GM21528 (cell line): ENCODE data around the gene AQP1.

Experiments
- ATAC-seq: cut with Tn5 transposase; IDR thresholded peaks from one replicate; pipeline ENCODE4 v1.9.1; 2021; ENCODE audit warnings: mild to moderate bottlenecking, moderate library complexity; ENCODE audit not compliant: unreplicated experiment, low FRiP score

Gene AQP1

DNA sequence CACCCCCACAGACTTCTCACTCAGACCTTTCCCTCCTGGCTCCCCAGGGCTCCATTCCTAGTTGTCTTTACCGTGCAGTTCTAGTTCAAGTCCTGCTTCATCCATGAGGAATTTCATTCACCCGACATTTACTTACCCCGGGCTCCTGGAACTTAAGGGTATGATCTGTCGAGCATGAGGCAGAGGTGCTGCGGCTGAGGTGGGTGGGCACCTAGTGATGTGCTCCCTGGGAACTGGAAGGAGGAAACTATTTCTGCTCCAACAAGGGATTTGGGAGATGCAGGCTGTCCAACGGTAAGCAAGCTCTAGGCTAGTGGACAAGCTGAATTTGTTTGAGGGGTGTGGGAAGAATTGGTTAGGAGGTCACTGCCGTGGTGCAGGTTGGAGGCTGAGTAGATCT is 30.2 kb upstream of the AQP1 start:
- ATAC-seq = no peak

DNA sequence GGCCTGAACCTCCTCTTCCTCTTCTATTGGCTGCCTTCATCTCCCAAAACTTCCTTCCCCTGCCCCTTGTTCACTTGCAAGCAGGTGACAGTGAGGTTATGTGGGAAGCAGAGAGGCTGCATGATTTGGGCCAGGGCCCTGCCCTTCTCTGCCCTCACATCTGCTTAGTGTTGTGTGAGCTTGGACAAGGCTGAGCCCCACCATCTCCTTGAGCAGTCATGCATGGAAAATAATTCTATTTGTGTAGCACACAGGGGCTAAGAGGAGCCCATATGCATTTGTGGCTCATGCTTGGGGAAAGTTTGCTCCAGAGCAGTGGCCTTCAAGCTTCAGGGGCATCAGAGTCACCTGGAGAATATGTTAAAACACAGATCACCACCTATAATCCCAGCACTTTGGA is 26.8 kb upstream of the AQP1 start:
- no peak for ATAC-seq

DNA sequence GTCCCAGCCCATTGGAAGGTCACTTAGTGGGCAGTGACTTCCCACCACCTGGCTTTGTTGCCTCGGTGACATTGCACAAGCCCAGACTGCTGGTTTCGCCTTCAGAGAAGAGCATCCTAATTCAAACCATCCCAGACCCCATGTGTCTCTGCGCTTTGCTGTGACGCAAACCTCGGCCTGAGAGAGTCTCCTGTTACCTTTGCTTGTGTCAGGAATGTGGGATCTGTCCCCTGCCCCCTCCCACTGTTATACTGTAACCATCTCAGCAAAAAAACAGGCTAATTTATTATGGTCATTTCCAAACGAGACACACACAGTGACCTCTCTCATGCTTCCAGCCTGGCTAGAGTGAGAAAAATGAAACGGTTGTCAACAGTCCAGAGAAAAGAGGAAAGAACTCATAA is 25.0 kb upstream of the AQP1 start:
- no peak for ATAC-seq

DNA sequence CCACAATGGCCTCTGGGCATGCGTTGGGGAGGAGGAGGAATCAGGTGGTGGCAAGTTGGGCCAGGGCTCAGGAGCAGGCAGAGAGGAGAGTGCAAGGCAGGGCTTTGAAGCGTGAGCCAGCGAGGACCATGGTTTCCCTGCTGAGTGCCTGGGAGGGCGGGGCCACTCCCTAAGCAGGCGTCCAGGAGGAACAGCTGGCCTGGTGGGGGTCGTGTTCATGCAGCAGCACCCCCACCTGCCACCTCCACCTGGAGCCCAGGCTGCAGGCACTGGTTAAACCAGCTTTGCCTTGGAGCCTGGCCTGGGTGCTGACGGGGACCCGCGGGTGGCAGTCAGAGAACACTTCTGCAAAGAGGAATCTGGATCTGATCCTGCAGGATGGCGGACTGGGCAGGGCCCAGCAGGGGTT is 24.2 kb upstream of the AQP1 start:
- ATAC-seq = no peak

GRCh38 chr7:30888747-30889146 is 22.9 kb upstream of the AQP1 start:
- ATAC-seq = no peak

GRCh38 chr7:30890226-30890625 is 21.4 kb upstream of the AQP1 start:
- no peak for ATAC-seq

DNA sequence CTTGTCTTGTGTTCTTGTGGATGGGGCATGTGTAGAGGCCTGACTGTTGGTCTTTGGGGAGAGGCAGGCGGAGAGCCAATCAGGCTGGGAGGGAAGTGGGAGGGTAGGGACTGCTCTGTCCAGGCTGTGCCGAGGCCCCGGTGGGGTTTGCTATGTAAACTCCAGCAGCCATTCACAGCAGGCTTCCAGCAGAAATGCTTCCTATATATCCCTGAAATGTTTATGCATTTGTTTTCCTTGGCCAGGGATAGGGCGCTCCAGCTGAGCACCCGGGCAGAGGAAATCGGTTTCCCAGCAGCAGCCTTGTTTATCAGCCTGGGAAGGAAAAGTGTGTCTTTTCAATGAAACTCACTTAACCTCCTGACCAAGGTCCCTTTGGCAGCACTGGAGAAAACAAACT is 18.3 kb upstream of the AQP1 start:
- ATAC-seq = no peak

DNA sequence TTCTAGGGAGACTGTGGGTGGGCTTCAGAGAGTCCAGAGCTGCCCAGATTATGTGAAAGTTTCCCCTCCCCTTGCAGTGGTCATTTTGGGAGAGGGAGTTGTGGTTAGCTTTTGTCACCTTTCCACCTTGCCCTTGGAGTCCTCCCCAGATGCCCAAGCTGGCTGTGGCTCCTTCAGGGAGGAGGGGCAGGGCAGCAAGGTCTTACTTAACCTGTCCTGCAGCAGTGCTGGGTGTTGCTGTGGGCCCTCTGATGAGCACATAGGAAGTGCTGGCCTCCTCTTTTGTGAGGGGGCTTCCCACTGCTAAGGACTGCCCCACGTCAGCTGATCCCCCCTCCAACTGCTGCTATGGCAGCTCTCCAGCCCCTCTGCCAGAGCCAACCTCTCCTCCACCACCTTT is 17.6 kb upstream of the AQP1 start:
- no peak for ATAC-seq

GRCh38 chr7:30894866-30895605 is 16.6 kb upstream of the AQP1 start:
- ATAC-seq = no peak

- no peak for ATAC-seq
These were observed 15.6 kb upstream of the AQP1 start for GRCh38 chr7:30896036-30896435.

DNA sequence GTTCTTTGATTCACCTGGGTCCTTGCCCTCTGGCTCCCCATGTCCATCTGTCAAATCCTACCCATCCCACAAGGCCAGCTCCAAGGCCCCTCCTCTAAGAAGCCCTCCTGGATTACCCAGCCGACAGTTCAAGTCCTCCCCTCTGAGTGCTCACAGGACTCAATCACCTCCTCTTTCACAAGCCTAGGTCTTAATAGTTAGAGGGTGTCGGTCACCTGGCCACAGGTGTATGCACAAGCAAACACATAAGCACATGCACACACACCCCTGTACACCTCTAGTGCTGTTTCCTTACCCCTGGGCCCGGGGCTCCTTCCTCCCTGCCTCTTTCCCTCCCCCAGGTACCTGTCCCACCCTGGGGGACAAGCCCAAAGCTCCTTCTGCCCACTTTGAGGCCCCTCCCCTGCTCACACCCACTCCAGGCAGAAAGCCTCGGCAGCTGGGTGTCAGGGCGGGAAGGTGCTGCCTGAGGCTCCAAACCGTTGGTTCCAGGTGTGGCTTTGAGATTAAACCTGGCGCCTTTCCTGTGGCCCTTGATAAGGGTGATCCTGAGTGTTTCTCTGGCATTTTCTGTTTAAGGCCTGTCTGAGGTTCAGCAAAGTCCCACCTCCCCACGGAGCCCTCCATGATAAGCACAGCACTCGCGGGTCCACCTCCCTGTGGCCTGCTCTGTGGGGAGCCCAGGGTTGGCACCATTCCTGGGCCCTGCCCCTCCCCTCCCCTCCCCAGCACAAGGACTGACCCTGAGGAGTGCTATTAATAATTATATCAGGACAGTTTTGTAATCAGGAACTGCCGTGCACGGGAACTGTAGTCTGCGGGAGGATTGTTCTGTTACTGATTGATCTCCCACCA is 14.6 kb upstream of the AQP1 start:
- no peak for ATAC-seq

DNA sequence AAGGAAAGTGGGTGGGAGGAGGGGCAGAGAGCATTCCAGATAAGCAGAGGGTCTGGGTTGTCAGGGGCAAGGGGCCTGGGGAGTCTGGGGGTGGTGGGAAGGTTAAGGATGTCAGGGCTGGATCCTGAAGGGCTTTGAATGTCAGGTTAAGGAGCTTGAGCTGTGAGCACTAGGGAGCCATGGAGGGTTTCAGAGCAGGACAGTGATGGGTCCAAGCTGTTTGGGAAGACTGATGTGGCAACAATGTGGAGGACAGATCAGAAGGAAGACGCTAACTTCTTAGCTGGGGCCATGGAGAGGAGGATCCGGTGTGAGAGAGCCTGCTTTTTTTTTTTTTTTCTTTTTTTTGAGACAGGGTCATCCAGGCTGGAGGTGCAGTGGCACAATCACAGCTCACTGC is 13.9 kb upstream of the AQP1 start:
- no peak for ATAC-seq

DNA sequence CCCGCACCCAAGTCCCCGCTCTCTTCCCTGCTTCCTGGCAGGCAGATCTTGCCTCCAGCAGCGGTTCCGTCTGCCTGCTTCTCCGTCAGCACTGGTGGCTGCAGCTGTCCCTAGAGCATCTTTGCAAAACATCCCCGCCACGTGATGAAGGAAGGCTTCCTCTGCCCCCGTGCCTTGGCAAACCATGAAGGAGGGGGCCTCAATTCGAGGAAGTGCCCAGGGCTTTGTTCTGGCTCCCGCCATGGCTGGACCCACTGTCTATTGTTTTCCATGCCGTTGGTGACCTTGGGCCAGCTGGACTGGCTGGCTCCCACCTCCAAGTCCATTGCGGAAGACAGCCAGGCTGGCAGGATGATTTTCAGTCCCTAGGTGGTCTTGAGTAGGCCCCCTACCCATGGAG is 13.2 kb upstream of the AQP1 start:
- no peak for ATAC-seq

DNA sequence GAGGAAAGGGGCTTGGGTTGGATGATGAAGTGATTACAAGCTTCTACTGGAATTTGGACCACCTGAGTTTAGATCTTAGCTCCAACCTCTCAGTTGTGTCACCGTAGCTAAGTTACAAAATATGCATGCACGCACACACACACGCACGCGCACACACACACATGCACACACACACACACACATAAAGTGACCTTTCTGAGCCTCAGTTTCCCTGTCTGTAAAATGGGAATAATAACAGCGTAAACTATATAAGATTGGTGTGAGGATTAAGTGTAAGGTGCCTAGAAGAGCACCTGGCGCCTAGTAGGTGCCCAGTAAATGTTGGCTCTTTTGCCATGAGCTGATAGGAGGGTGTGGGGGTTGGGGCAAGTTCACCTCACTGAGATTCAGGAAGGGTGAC is 12.6 kb upstream of the AQP1 start:
- no peak for ATAC-seq

DNA sequence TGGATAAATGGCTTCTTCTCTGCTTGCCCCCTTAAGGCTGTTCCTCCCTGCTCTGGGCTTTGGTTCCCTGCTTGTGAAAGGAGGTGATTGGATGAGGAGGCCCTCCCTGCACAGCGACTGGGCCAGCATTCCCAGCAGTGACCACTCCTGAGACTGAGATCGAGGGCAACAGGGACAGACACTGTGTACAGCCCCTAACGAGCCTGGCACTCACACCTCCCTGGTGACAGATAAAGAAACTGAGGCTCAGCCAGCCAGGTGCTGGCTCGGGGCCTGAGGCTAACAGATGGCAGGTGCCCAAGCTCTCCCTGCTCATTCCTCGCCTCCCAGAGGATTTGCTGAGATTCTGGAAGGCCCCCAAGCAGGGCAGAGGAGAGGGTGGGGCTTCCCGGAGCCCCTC is 12.0 kb upstream of the AQP1 start:
- ATAC-seq = no peak

DNA sequence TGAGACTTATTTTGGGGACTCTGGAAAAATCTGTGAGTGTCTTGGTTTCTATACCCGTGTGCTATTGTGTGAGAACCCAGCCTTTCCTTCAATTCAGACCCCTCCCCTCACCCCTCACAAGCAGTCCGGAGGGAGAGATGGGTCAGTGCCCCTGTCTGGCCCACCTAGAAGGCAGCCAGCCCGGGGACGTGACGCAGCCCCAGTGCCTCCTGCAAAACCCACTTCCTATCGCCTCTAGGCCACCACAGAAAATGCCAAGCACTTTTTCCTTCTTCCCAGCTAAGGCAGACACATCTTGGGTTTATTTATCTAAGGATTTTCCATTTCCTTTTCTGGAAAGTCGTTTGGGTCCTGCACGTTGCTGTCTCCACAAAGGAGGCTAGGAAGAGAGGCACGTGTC is 11.6 kb upstream of the AQP1 start:
- no peak for ATAC-seq

- ATAC-seq = no peak
These were observed 10.8 kb upstream of the AQP1 start for GRCh38 chr7:30900803-30901362.

GRCh38 chr7:30901856-30902255 is 9.8 kb upstream of the AQP1 start:
- ATAC-seq = no peak

- no peak for ATAC-seq
These were observed 9.2 kb upstream of the AQP1 start for GRCh38 chr7:30902466-30902865.

DNA sequence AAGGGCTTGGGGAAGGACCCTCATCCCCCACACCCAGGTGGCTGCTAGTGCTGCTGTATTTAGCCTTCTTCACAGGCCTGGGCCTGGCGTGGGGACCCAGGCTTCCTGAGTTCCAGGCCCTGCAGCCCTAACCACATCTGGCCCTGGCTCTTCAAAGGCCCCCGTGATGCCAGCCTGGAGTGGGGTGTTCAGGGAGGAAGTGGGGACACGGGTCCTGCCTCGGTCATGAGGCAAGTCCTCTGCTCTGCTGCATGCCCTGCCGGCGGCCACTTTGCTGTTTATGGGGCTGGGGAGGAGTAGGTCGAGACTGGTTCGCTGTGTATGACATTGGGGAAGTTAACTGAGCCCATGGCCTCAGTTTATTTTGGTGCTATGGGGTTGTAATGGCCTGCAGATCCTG is 8.5 kb upstream of the AQP1 start:
- ATAC-seq = no peak

DNA sequence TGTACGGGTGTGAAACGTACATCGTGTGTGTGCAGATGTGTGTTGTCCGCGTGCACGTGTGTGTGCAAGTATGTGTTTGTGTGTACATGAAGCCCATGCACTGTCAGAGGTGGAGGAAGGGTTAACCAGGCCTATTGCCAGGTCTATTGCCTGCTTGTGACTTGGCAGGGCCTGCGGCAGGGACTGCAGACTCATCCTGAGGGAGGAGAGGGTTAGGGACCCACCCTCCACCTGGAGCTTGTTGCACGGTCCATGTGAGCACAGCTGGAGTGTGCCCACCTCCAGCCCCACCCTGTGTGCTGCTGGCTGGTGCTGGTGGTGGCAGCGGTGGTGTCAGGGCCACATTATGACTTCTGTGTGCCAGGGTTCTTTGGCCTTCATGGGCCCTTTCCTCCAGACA is 7.1 kb upstream of the AQP1 start:
- no peak for ATAC-seq
